PC-9 (cell line): ENCODE results near the gene FAM163B. TPM values are rescaled to one million over a fixed set of nuclear protein-coding genes. Genes with fewer than 3 reads are reported as not detected.

Source experiments
- BruUV-seq: library from RNA; stranded (reverse); fragments of 400-500 nt; replicated peaks from 2 replicates; lab custom pipeline; 2021; lab: Mats Ljungman, UMichigan
- CTCF ChIA-PET: fragments of 300-600 bp; sonication (Branson Sonifier 250); formaldehyde crosslinking; loops from one replicate; lab custom pipeline; 2022; ENCODE audit warnings: antibody characterized with exemption; lab: Charles Lee
- POLR2A ChIA-PET: fragments of 300-600 bp; sonication (Branson Sonifier 250); formaldehyde crosslinking; loops from one replicate; lab custom pipeline; 2022; ENCODE audit warnings: antibody characterized with exemption; ENCODE audit not compliant: unreplicated experiment; lab: Charles Lee
- DNase-seq, 2 experiments: peaks; one replicate each; pipeline versions ENCODE4 v3.0.0 to v3.0.0-alpha.2; 2015 to 2022; ENCODE audit warnings: mixed read lengths in 1 of 2
- H2AFZ ChIP-seq: fragments of 200-600 bp; sonication (generic); 2 replicates; pipeline ENCODE4 v1.8.1; 2017; ENCODE audit warnings: antibody characterized with exemption
- H3F3A ChIP-seq: fragments of 200-600 bp; sonication (generic); 2 replicates; pipeline ENCODE4 v1.8.1; 2017; ENCODE audit warnings: antibody characterized with exemption, mild to moderate bottlenecking, low read depth; ENCODE audit not compliant: insufficient read depth
- H3K27ac ChIP-seq: fragments of 200-600 bp; sonication (generic); 2 replicates; pipeline ENCODE4 v1.6.1; 2016; ENCODE audit warnings: mixed run types
- H3K27me3 ChIP-seq: fragments of 200-600 bp; sonication (generic); 2 replicates; pipeline ENCODE4 v1.6.1; 2016; ENCODE audit warnings: low read depth, mixed run types; ENCODE audit not compliant: insufficient read depth
- H3K36me3 ChIP-seq: fragments of 200-600 bp; sonication (generic); 2 replicates; pipeline ENCODE4 v1.6.1; 2016; ENCODE audit warnings: low read depth, mixed run types
- H3K4me1 ChIP-seq: fragments of 200-600 bp; sonication (generic); replicated peaks from 2 replicates; pipeline ENCODE4 v1.6.1; 2016; ENCODE audit warnings: mixed run types; ENCODE audit not compliant: insufficient read depth
- H3K4me2 ChIP-seq: fragments of 200-600 bp; sonication (generic); 2 replicates; pipeline ENCODE4 v1.6.1; 2017; ENCODE audit warnings: mixed run types
- H3K4me3 ChIP-seq: fragments of 200-600 bp; sonication (generic); 2 replicates; pipeline ENCODE4 v1.6.1; 2016; ENCODE audit warnings: mixed run types
- H3K79me2 ChIP-seq: fragments of 200-600 bp; sonication (generic); 2 replicates; pipeline ENCODE4 v1.6.1; 2017; ENCODE audit warnings: low read depth, mixed run types
- H3K9me2 ChIP-seq: fragments of 200-600 bp; sonication (generic); 2 replicates; pipeline ENCODE4 v1.8.1; 2017; ENCODE audit warnings: mild to moderate bottlenecking; ENCODE audit not compliant: insufficient read depth
- H3K9me3 ChIP-seq: fragments of 200-600 bp; sonication (generic); 2 replicates; pipeline ENCODE4 v1.8.1; 2016; ENCODE audit warnings: low read depth; ENCODE audit not compliant: insufficient read depth
- H4K20me1 ChIP-seq: fragments of 200-600 bp; sonication (generic); 2 replicates; pipeline ENCODE4 v1.8.1; 2017; ENCODE audit not compliant: insufficient read depth
- CTCF ChIP-seq: fragments of 200-600 bp; sonication (generic); conservative IDR thresholded peaks from 2 replicates; pipeline ENCODE4 v1.6.1; 2017; ENCODE audit warnings: mixed run types, antibody characterized with exemption, mild to moderate bottlenecking, moderate library complexity
- EZH2 ChIP-seq: fragments of 200-600 bp; sonication (generic); IDR thresholded peaks from 2 replicates; pipeline ENCODE4 v1.8.0; 2017; ENCODE audit warnings: antibody characterized with exemption, low read depth
- intact Hi-C: fragments of 100-400 bp; cut with micrococcal nuclease; formaldehyde crosslinking; loops from one replicate; pipeline ENCODE4 v1.10.0; 2022; ENCODE audit not compliant: unreplicated experiment
- total RNA-seq: library from RNA; stranded (reverse); gene quantifications from 2 replicates; pipeline ENCODE4 v1.2.3, GENCODE V29; 2021

The FAM163B gene
- total RNA-seq, 1 experiment from 2014 or later: not detected

- no peak for TF ChIP-seq EZH2
- TF ChIP-seq CTCF: no peak
- H3K9me2 ChIP-seq: no peaks in the 10 kb centered on the region
- H4K20me1 ChIP-seq: no peaks in the 10 kb centered on the region
- no peak overlapping the region for H3K27ac ChIP-seq
- ChIA-PET POLR2A (no interaction called here), CTCF (no interaction called here)
- H2AFZ ChIP-seq: no peak overlapping the region
- intact Hi-C loops: no loop called here
- no peak for DNase-seq
- no peak overlapping the region for H3K4me3 ChIP-seq
- no peaks in the 10 kb centered on the region for H3K9me3 ChIP-seq
- H3K4me1 ChIP-seq: no peaks in the 10 kb centered on the region
- no peaks in the 10 kb centered on the region for H3K79me2 ChIP-seq
- no peak overlapping the region for H3K4me2 ChIP-seq
- BruUV-seq: no TSS peak
- no peaks in the 10 kb centered on the region for H3K36me3 ChIP-seq
- no peaks in the 10 kb centered on the region for H3F3A ChIP-seq
- H3K27me3 ChIP-seq: peaks cover 99% of the 10 kb centered on the region
These were observed 26.6 kb downstream of the FAM163B start for GRCh38 chr9:133582501-133583045.

GRCh38 chr9:133581513-133582343 lies 27.5 kb downstream of the FAM163B start:
- no peak overlapping the region for H2AFZ ChIP-seq
- no peaks in the 10 kb centered on the region for H3K79me2 ChIP-seq
- no peaks in the 10 kb centered on the region for H3K9me2 ChIP-seq
- DNase-seq: no peak
- H3K9me3 ChIP-seq: no peaks in the 10 kb centered on the region
- H3K27ac ChIP-seq: no peak overlapping the region
- H3F3A ChIP-seq: no peaks in the 10 kb centered on the region
- BruUV-seq: no TSS peak
- no peaks in the 10 kb centered on the region for H4K20me1 ChIP-seq
- TF ChIP-seq EZH2 (no peak), CTCF (no peak)
- no peak overlapping the region for H3K4me2 ChIP-seq
- CTCF ChIA-PET: no interaction called here
- POLR2A ChIA-PET: no interaction called here
- H3K4me1 ChIP-seq: no peaks in the 10 kb centered on the region
- H3K4me3 ChIP-seq: no peak overlapping the region
- intact Hi-C loops: no loop called here
- H3K27me3 ChIP-seq: peaks cover 98% of the 10 kb centered on the region
- no peaks in the 10 kb centered on the region for H3K36me3 ChIP-seq

- TF ChIP-seq CTCF: no peak
- no peak for TF ChIP-seq EZH2
- H3K4me1 ChIP-seq: no peaks in the 10 kb centered on the region
- no TSS peak for BruUV-seq
- no peaks in the 10 kb centered on the region for H4K20me1 ChIP-seq
- H3K27me3 ChIP-seq: peaks cover 98% of the 10 kb centered on the region
- no peaks in the 10 kb centered on the region for H3K9me2 ChIP-seq
- no peaks in the 10 kb centered on the region for H3K36me3 ChIP-seq
- H3K4me3 ChIP-seq: no peak overlapping the region
- no peak overlapping the region for H3K27ac ChIP-seq
- CTCF ChIA-PET: no interaction called here
- intact Hi-C loops: no loop called here
- H3F3A ChIP-seq: no peaks in the 10 kb centered on the region
- DNase-seq: no peak
- H2AFZ ChIP-seq: no peak overlapping the region
- POLR2A ChIA-PET: no interaction called here
- H3K79me2 ChIP-seq: no peaks in the 10 kb centered on the region
- H3K9me3 ChIP-seq: no peaks in the 10 kb centered on the region
- H3K4me2 ChIP-seq: no peak overlapping the region
These were observed 28.2 kb downstream of the FAM163B start for GRCh38 chr9:133581011-133581410.
